Brain microvascular endothelial cell (primary cell): ENCODE results near the gene TECTA.

Source experiments
- DNase-seq: peaks from one replicate; pipeline ENCODE4 v3.0.0-alpha.2; 2020
- H3K27ac ChIP-seq: fragments of 250-450 bp; sonication (Bioruptor Pico); 2 replicates; pipeline ENCODE4 v1.5.1; 2020; ENCODE audit warnings: mild to moderate bottlenecking, moderate library complexity
- H3K27me3 ChIP-seq: fragments of 250-450 bp; sonication (Bioruptor Pico); replicated peaks from 2 replicates; pipeline ENCODE4 v1.5.1; 2020; ENCODE audit warnings: mild to moderate bottlenecking
- H3K36me3 ChIP-seq: fragments of 250-450 bp; sonication (Bioruptor Pico); replicated peaks from 2 replicates; pipeline ENCODE4 v1.5.1; 2020; ENCODE audit warnings: mild to moderate bottlenecking
- H3K4me3 ChIP-seq: 2 replicates; pipeline ENCODE4 v1.5.1; 2011; ENCODE audit warnings: low read depth, mild to moderate bottlenecking, control low read depth, low read length, moderate library complexity
- in situ Hi-C: cut with HindIII; loops from 2 replicates; pipeline ENCODE4 v1.10.0; 2017; ENCODE audit warnings: low sequenced_read_pairs, low pct_ligation_motif_present
- TF ChIP-seq, protein P1 (sequence below): IDR thresholded peaks from 2 replicates; pipeline ENCODE4 v1.5.1; 2011; ENCODE audit warnings: low read depth, mild to moderate bottlenecking, moderate library complexity, low read length, control low read depth, inconsistent platforms; ENCODE audit errors: missing control alignments

The TECTA gene

DNA sequence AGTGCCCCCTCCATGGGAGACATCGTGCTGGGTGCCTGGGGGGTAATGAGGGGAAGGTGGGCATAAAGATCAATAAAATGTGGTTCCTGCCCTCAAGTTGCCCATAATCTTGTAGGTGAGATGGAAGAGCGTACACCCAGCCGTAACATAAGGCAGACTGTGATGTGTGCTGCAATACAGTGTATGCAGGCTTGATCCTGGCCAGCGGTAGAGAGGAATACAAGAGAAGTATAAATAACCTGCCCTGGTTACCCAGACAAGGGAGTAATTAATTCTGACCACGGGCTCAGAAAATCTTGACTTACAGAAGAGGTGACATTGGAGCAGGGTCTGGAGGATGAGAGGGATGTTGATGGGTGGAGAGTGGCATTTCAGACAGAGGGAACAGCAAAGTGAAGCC lies 43.7 kb downstream of the TECTA start:
- Histone ChIP-seq H3K36me3 (no peaks in the 10 kb centered on the region), H3K27me3 (no peaks in the 10 kb centered on the region), H3K4me3 (no peak overlapping the region), H3K27ac (no peak overlapping the region)
- TF ChIP-seq, protein P1, sequence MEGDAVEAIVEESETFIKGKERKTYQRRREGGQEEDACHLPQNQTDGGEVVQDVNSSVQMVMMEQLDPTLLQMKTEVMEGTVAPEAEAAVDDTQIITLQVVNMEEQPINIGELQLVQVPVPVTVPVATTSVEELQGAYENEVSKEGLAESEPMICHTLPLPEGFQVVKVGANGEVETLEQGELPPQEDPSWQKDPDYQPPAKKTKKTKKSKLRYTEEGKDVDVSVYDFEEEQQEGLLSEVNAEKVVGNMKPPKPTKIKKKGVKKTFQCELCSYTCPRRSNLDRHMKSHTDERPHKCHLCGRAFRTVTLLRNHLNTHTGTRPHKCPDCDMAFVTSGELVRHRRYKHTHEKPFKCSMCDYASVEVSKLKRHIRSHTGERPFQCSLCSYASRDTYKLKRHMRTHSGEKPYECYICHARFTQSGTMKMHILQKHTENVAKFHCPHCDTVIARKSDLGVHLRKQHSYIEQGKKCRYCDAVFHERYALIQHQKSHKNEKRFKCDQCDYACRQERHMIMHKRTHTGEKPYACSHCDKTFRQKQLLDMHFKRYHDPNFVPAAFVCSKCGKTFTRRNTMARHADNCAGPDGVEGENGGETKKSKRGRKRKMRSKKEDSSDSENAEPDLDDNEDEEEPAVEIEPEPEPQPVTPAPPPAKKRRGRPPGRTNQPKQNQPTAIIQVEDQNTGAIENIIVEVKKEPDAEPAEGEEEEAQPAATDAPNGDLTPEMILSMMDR = no peak
- no peak for DNase-seq
- in situ Hi-C loops = no loop called here

DNA sequence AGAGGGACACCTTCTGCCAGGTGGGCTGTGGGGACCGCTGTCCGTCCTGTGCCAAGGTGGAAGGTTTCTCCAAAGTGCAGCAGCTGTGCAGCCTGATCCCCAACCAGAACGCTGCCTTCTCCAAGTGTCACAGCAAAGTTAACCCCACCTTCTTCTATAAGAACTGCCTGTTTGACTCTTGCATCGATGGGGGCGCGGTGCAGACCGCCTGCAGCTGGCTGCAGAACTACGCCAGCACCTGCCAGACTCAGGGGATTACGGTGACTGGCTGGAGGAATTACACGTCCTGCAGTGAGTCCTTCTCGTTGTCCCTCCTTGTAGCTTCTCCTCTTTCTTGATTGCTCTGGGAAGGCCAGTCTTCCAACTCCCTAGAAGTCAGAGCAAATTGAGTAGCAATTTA lies 44.8 kb downstream of the TECTA start:
- H3K27ac ChIP-seq = no peak overlapping the region
- TF ChIP-seq, protein P1 = no peak

DNA sequence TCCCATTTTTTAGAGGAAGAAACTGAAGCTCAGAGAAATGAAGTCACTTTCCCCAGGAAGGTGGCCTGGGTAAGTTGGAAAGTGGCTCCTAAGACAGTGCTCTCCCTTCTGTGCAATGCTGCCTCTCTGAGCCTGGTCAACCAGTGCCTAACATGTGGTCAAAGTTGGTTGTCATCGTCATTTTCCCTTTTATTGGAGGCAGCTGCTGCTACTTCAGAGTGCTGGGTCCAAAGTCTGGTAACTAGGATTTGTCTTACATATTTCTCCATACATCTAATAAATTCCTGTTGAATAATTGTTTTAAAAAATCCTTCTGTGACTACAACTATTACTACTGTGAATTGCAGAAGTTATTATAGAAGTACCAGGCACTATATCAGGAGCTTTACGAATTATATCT lies 48.1 kb downstream of the TECTA start:
- TF ChIP-seq, protein P1 = no peak
- in situ Hi-C loops = no loop called here
- Histone ChIP-seq H3K4me3 (no peak overlapping the region), H3K27ac (no peak overlapping the region), H3K36me3 (no peaks in the 10 kb centered on the region), H3K27me3 (no peaks in the 10 kb centered on the region)
- no peak for DNase-seq

More for the DNA sequence above, 44.8 kb downstream of the TECTA start:
- H3K36me3 ChIP-seq = no peaks in the 10 kb centered on the region
- in situ Hi-C loops = no loop called here
- H3K4me3 ChIP-seq = no peak overlapping the region
- H3K27me3 ChIP-seq = no peaks in the 10 kb centered on the region
- no peak for DNase-seq

DNA sequence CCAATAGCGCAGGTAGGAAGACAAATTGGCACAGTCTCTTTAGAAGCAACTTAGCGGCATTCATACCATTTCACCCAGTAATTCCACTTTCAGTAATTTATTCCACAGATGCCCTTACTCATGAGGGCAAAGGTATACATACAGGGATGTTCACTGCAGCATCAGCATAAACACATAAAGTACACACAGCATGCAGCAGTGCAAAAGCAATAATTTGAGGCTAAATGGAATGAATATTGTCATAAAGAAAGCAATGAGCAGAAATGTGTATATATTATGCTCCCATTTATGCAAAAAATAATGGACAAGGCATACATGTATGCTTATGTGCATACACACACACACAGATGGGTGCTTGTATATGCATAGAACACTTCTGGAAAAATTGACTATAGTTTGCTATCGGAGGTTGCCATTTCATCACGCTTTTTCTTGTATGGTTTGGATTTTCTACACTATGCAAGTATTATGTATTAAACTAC lies 50.2 kb downstream of the TECTA start:
- Histone ChIP-seq H3K36me3 (no peaks in the 10 kb centered on the region), H3K27me3 (no peaks in the 10 kb centered on the region), H3K27ac (no peak overlapping the region), H3K4me3 (no peak overlapping the region)
- in situ Hi-C loops = no loop called here
- no peak for DNase-seq
- TF ChIP-seq, protein P1 = no peak

DNA sequence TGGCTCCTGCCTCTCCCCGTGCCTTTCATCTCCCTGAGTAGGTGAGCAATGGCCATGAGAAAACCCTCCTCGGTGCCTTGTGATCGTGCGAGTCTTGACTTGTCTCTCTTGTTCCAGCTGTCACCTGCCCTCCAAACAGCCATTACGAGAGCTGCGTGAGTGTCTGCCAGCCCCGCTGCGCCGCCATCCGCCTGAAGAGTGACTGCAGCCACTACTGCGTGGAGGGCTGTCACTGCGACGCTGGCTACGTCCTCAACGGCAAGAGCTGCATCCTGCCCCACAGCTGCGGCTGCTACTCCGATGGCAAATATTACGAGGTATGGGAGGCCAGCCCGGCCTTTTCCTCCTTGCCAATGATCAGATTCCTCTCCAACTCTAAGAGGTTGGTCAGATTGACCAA lies 51.7 kb downstream of the TECTA start:
- Histone ChIP-seq H3K27me3 (no peaks in the 10 kb centered on the region), H3K27ac (no peak overlapping the region), H3K4me3 (no peak overlapping the region), H3K36me3 (no peaks in the 10 kb centered on the region)
- TF ChIP-seq, protein P1 = no peak
- in situ Hi-C loops = no loop called here
- no peak for DNase-seq

DNA sequence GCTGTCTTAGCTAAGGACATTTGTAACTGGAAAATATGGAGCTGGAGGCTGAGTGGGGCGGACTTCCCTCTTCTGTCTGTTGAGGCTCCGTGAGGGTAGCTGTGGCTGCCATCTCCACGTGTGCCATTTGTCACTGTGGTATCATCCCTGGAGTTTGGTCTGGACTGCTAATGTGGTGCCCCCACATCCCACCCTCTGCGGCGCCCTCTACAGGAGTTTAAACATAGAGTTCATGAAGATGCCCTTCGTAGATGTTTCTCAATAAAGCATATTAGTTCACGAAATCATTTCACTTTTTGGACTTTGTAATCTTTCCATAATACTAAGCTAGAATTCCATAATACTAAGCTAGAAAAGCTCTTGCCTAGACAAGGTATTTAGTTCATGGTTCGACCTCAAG lies 52.4 kb downstream of the TECTA start:
- Histone ChIP-seq H3K27me3 (no peaks in the 10 kb centered on the region), H3K4me3 (no peak overlapping the region), H3K27ac (no peak overlapping the region), H3K36me3 (no peaks in the 10 kb centered on the region)
- in situ Hi-C loops = no loop called here
- TF ChIP-seq, protein P1 = no peak
- no peak for DNase-seq
